ENCODE results near the gene ARFGEF3. TPM values are rescaled to one million over a fixed set of nuclear protein-coding genes. Genes with fewer than 3 reads are reported as not detected.

ARFGEF3 gene
- total and polyA plus RNA-seq, 4 donors = 0.06 to 0.33 (median 0.16) TPM

- no peaks in the 10 kb centered on the region for H3K4me1 ChIP-seq (ENCODE audit: control insufficient read depth in 4 of 4, insufficient read depth in 4 of 4, low read length in 3 of 4)
- no peak overlapping the region for H3K9ac ChIP-seq (ENCODE audit: low read depth in 1 of 2, low read length in 2 of 2)
- no peaks in the 10 kb centered on the region for H3K27me3 ChIP-seq (ENCODE audit: control insufficient read depth in 4 of 4, insufficient read depth in 4 of 4, low read length in 3 of 4)
- no peaks in the 10 kb centered on the region for H3K36me3 ChIP-seq (ENCODE audit: control insufficient read depth in 4 of 4, insufficient read depth in 3 of 4, low read depth in 1 of 4, low read length in 3 of 4)
- WGBS = 88% methylated on average over 7 of the region's 7 CpGs
- H3K9me3 ChIP-seq (ENCODE audit: control insufficient read depth in 4 of 4, low read length in 3 of 4) = no peaks in the 10 kb centered on the region
- no peak overlapping the region for H3K4me3 ChIP-seq (ENCODE audit: low read depth in 1 of 3, low read length in 3 of 3)
- H3K27ac ChIP-seq (ENCODE audit: low read depth in 1 of 2, low read length in 2 of 2) = no peak overlapping the region
- no peak for DNase-seq (ENCODE audit: low spot score)
- TF ChIP-seq RXRA (IDR thresholded peaks at IDR 0.05) = no peak
- no peak for TF ChIP-seq TAF1 (conservative IDR thresholded peaks at IDR 0.05)
- TF ChIP-seq GABPA (IDR thresholded peaks at IDR 0.05 in 1 of 2, conservative IDR thresholded peaks at IDR 0.05 in 1 of 2) = no peak
- no peak for TF ChIP-seq ATF3 (IDR thresholded peaks at IDR 0.05)
- TF ChIP-seq REST (IDR thresholded peaks at IDR 0.05) = no peak
- no peak for TF ChIP-seq ZBTB33 (IDR thresholded peaks at IDR 0.05)
- no peak for TF ChIP-seq YY1 (IDR thresholded peaks at IDR 0.05)
- no peak for TF ChIP-seq NR2F2 (IDR thresholded peaks at IDR 0.05)
- TF ChIP-seq HNF4G (IDR thresholded peaks at IDR 0.05) = no peak
- no peak for TF ChIP-seq CTCF (IDR thresholded peaks at IDR 0.05; ENCODE audit: low read depth, low read length, missing input control)
- no peak for TF ChIP-seq FOXA1 (IDR thresholded peaks at IDR 0.05)
- TF ChIP-seq FOXA2 (IDR thresholded peaks at IDR 0.05) = no peak
Measured at GRCh38 chr6:138318741-138319375, 157.1 kb downstream of the ARFGEF3 start.

- DNase-seq (ENCODE audit: low spot score) = no peak
- no peaks in the 10 kb centered on the region for H3K9me3 ChIP-seq (ENCODE audit: control insufficient read depth in 4 of 4, low read length in 3 of 4)
- WGBS = 98% methylated on average over 4 of the region's 4 CpGs
- no peaks in the 10 kb centered on the region for H3K27me3 ChIP-seq (ENCODE audit: control insufficient read depth in 4 of 4, insufficient read depth in 4 of 4, low read length in 3 of 4)
- no peaks in the 10 kb centered on the region for H3K36me3 ChIP-seq (ENCODE audit: control insufficient read depth in 4 of 4, insufficient read depth in 3 of 4, low read depth in 1 of 4, low read length in 3 of 4)
- no peak overlapping the region for H3K4me3 ChIP-seq (ENCODE audit: low read depth in 1 of 3, low read length in 3 of 3)
- no peak overlapping the region for H3K27ac ChIP-seq (ENCODE audit: low read depth in 1 of 2, low read length in 2 of 2)
- no peak for TF ChIP-seq MAX (IDR thresholded peaks at IDR 0.05)
- no peak for TF ChIP-seq JUND (IDR thresholded peaks at IDR 0.05)
- TF ChIP-seq CTCF (IDR thresholded peaks at IDR 0.05; ENCODE audit: low read depth, low read length, missing input control) = no peak
- TF ChIP-seq REST (IDR thresholded peaks at IDR 0.05) = no peak
- TF ChIP-seq HNF4G (IDR thresholded peaks at IDR 0.05) = no peak
- no peak for TF ChIP-seq EGR1 (IDR thresholded peaks at IDR 0.05; ENCODE audit: low read depth in 2 of 2)
- TF ChIP-seq SP1 (IDR thresholded peaks at IDR 0.05) = no peak
- TF ChIP-seq YY1 (IDR thresholded peaks at IDR 0.05) = no peak
- TF ChIP-seq GABPA (IDR thresholded peaks at IDR 0.05 in 1 of 2, conservative IDR thresholded peaks at IDR 0.05 in 1 of 2) = no peak
- no peak for TF ChIP-seq RAD21 (IDR thresholded peaks at IDR 0.05)
- TF ChIP-seq ATF3 (IDR thresholded peaks at IDR 0.05) = no peak
- H3K4me1 ChIP-seq (ENCODE audit: control insufficient read depth in 4 of 4, insufficient read depth in 4 of 4, low read length in 3 of 4) = no peaks in the 10 kb centered on the region
- no peak overlapping the region for H3K9ac ChIP-seq (ENCODE audit: low read depth in 1 of 2, low read length in 2 of 2)
Measured at GRCh38 chr6:138321934-138322333, 160.2 kb downstream of the ARFGEF3 start.
